GM10266 (cell line): ENCODE data around the gene S100A5.

ENCODE experiments used
- DNase-seq: peaks from one replicate; pipeline ENCODE4 v3.0.0; 2012; ENCODE audit errors: extremely low spot score
- CTCF ChIP-seq: IDR thresholded peaks from 2 replicates; pipeline ENCODE4 v1.5.1; 2012; ENCODE audit warnings: mild to moderate bottlenecking, low read depth; ENCODE audit not compliant: control insufficient read depth, insufficient read depth; ENCODE audit errors: missing control alignments

S100A5 gene

GRCh38 chr1:153571706-153572105, 31.0 kb upstream of the S100A5 start:
- no peak for DNase-seq
- TF ChIP-seq CTCF: no peak

GRCh38 chr1:153570874-153571273, 30.1 kb upstream of the S100A5 start:
- DNase-seq: no peak
- TF ChIP-seq CTCF: no peak

GRCh38 chr1:153569465-153569864, 28.7 kb upstream of the S100A5 start:
- DNase-seq: no peak
- TF ChIP-seq CTCF: no peak

- peak; percentile 86 for DNase-seq
- TF ChIP-seq CTCF: peak; percentile 97
Observed at GRCh38 chr1:153568367-153569099, 27.8 kb upstream of the S100A5 start.

- no peak for DNase-seq
- no peak for TF ChIP-seq CTCF
Observed at GRCh38 chr1:153567621-153568366, 27.1 kb upstream of the S100A5 start.

- no peak for TF ChIP-seq CTCF
- DNase-seq: no peak
Observed at GRCh38 chr1:153566414-153567371, 26.0 kb upstream of the S100A5 start.
